ENCODE results near the gene IGSF21. TPM values are rescaled to one million over a fixed set of nuclear protein-coding genes. Genes with fewer than 3 reads are reported as not detected.

IGSF21 gene
- total RNA-seq, 2 experiments from 2014 or later, result not detected

GRCh38 chr1:18066576-18066975, 41.0 kb upstream of the IGSF21 start:
- peaks cover 45% of the 10 kb centered on the region for H3K4me1 Mint-ChIP-seq (ENCODE audit: low read depth)
- peaks cover 0 to 12% of the 10 kb centered on the region in 2 experiments for H3K9me3 ChIP-seq (ENCODE audit: control insufficient read depth in 1 of 2, insufficient read depth in 1 of 2, low read length in 2 of 2)
- peaks cover 21% of the 10 kb centered on the region for H3K27me3 Mint-ChIP-seq
- peaks cover 3% of the 10 kb centered on the region for H3K9me3 Mint-ChIP-seq
- H3K36me3 Mint-ChIP-seq (ENCODE audit: low read depth), result no peaks in the 10 kb centered on the region
- no peak overlapping the region for H3K27ac Mint-ChIP-seq
- H3K4me1 ChIP-seq (ENCODE audit: insufficient read depth, low read length), result peaks cover 32% of the 10 kb centered on the region
- TF ChIP-seq CTCF (IDR thresholded peaks at IDR 0.05), result no peak
- ChIA-PET CTCF (no interaction called here), POLR2A (no interaction called here)
- no peak overlapping the region for H3K4me3 ChIP-seq (ENCODE audit: low read length)
- H3K36me3 ChIP-seq (ENCODE audit: insufficient read depth, low read length), result no peaks in the 10 kb centered on the region
- intact Hi-C loops (cut with DNase I, micrococcal nuclease), result no loop called here
- no peaks in the 10 kb centered on the region for H3K27me3 ChIP-seq (ENCODE audit: control insufficient read depth in 1 of 2, insufficient read depth in 2 of 2, low read length in 2 of 2)
- DNase-seq, result no peak
- no peak for ATAC-seq (ENCODE audit: poor library complexity)
- H3K27ac ChIP-seq (ENCODE audit: low read depth in 1 of 2, low read length in 2 of 2), result no peak overlapping the region
- H3K4me3 Mint-ChIP-seq, result no peak overlapping the region

- Histone ChIP-seq H3K4me1 (ENCODE audit: insufficient read depth, low read length) (peaks cover 32% of the 10 kb centered on the region), H3K27me3 (ENCODE audit: control insufficient read depth in 1 of 2, insufficient read depth in 2 of 2, low read length in 2 of 2) (no peaks in the 10 kb centered on the region), H3K36me3 (ENCODE audit: insufficient read depth, low read length) (no peaks in the 10 kb centered on the region), H3K9me3 (ENCODE audit: control insufficient read depth in 1 of 2, insufficient read depth in 1 of 2, low read length in 2 of 2) (peaks cover 0 to 16% of the 10 kb centered on the region in 2 experiments), H3K4me3 (ENCODE audit: low read length) (no peak overlapping the region), H3K27ac (ENCODE audit: low read depth in 1 of 2, low read length in 2 of 2) (peak overlapping the region in 1 of 2 donors; percentile 27)
- ChIA-PET POLR2A (interaction anchor here (1.1 kb wide), 1 partner anchor 25 kb away, joined by 3 read pairs; no protein-coding TSS in a partner anchor), CTCF (no interaction called here)
- no peaks in the 10 kb centered on the region for H3K36me3 Mint-ChIP-seq (ENCODE audit: low read depth)
- H3K27ac Mint-ChIP-seq, result peak overlapping the region; percentile 87
- H3K4me1 Mint-ChIP-seq (ENCODE audit: low read depth), result peaks cover 42% of the 10 kb centered on the region
- peak overlapping the region; percentile 40 for H3K4me3 Mint-ChIP-seq
- intact Hi-C loops (cut with DNase I, micrococcal nuclease), result no loop called here
- peak in 11 of 14 experiments; percentile 3 to 60 (median 23) for DNase-seq
- peaks cover 4% of the 10 kb centered on the region for H3K27me3 Mint-ChIP-seq
- no peak for TF ChIP-seq CTCF (IDR thresholded peaks at IDR 0.05)
- ATAC-seq (ENCODE audit: poor library complexity), result peak; percentile 88
- no peaks in the 10 kb centered on the region for H3K9me3 Mint-ChIP-seq
Observed at GRCh38 chr1:18069903-18070302, 37.7 kb upstream of the IGSF21 start.

- Histone ChIP-seq H3K27me3 (ENCODE audit: control insufficient read depth in 1 of 2, insufficient read depth in 2 of 2, low read length in 2 of 2) (no peaks in the 10 kb centered on the region), H3K4me1 (ENCODE audit: insufficient read depth, low read length) (peaks cover 32% of the 10 kb centered on the region), H3K36me3 (ENCODE audit: insufficient read depth, low read length) (no peaks in the 10 kb centered on the region), H3K9me3 (ENCODE audit: control insufficient read depth in 1 of 2, insufficient read depth in 1 of 2, low read length in 2 of 2) (peaks cover 0 to 16% of the 10 kb centered on the region in 2 experiments), H3K4me3 (ENCODE audit: low read length) (no peak overlapping the region), H3K27ac (ENCODE audit: low read depth in 1 of 2, low read length in 2 of 2) (no peak overlapping the region)
- Mint-ChIP-seq H3K27ac (no peak overlapping the region), H3K4me3 (no peak overlapping the region), H3K36me3 (ENCODE audit: low read depth) (no peaks in the 10 kb centered on the region), H3K9me3 (no peaks in the 10 kb centered on the region), H3K27me3 (peaks cover 4% of the 10 kb centered on the region), H3K4me1 (ENCODE audit: low read depth) (peaks cover 42% of the 10 kb centered on the region)
- intact Hi-C loops (cut with DNase I, micrococcal nuclease), result no loop called here
- ChIA-PET POLR2A (no interaction called here), CTCF (no interaction called here)
- TF ChIP-seq CTCF (IDR thresholded peaks at IDR 0.05), result no peak
- ATAC-seq (ENCODE audit: poor library complexity), result no peak
- no peak for DNase-seq
Observed at GRCh38 chr1:18072066-18072465, 35.5 kb upstream of the IGSF21 start.

All from CD4-positive, alpha-beta T cell (primary cell).